HG02973 (cell line): Measurements from ENCODE around the gene ARAP2.
"Not testable (repeated sequence)": the region's sequence is repeated elsewhere in the genome, so short reads cannot be mapped to it uniquely, and the experiment has no call there.

Experiments used
- ATAC-seq: cut with Tn5 transposase; IDR thresholded peaks from one replicate; pipeline ENCODE4 v1.9.1; 2021; ENCODE audit warnings: moderate library complexity; ENCODE audit not compliant: unreplicated experiment

Gene ARAP2

DNA sequence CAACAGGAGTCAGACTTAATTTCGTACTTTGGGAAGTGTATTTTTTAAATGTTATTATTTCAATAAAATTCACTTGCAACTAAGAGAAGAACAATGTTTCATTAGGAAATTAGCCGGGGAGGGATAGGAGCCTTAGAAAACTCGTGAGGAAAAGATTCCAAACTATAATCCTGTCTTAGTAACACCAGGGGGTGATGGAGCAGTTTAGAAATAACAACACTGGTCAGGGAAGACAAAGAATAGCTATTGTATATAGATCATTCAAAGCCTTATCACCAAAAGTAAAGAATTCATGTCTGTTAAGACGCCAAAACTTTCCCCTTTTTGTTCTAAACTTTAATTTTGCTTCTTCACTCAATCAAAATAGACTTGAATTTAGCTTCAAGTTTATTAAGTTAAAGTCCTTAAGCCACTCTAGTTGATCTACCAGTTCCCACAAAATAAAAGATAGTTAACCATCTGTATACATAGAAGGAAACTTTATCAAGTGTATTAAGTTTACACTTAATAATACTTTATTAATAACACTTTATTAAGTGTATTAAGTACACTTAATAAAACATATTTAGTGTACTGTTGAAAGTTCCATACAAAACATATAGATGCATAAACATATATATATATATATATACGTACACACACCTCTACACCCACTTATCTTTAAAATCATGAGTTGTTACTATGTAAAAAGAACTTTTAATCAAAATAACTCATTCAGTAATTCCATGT, 60.5 kb downstream of the ARAP2 start:
- no peak for ATAC-seq

- ATAC-seq: no peak
Measured at GRCh38 chr4:36183232-36183631, 61.1 kb downstream of the ARAP2 start.

DNA sequence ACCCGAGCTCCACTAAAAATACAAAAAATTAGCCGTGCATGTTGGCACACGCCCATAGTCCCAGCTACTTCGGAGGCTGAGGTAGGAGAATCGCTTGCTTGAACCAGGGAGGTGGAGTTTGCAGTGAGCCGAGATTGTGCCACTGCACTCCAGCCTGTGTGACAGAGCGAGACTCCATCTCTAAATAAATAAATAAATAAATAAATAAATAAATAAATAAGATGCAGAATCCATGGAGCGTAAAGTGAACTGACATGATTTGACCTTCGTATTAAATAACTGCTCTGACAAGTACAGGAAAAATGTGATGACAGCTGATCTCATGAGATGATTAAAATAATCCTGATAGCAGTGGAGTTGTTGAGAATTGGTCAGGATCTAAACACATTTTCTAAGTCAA, 62.0 kb downstream of the ARAP2 start:
- ATAC-seq: not testable (repeated sequence)

- no peak for ATAC-seq
Measured at GRCh38 chr4:36180206-36180605, 64.1 kb downstream of the ARAP2 start.

DNA sequence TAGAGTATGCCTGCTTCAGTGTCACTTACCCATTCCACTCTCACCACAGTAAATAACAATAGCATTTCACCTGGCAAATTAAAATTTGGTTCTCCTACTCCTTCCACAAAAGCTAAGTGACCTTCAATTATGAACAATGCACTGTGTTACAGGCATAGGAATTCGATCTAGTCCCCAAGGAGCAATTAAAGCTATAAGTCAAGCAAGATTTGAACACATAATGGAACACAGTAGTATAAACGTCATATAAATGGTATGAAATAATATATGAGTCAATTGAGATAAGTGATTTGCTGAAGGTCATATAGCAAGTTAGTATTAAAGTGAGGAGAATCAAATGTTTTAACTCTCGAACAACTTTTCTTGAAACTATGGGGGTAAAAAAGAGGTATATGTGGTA, 65.8 kb downstream of the ARAP2 start:
- no peak for ATAC-seq

- no peak for ATAC-seq
Measured at GRCh38 chr4:36177946-36178345, 66.4 kb downstream of the ARAP2 start.

DNA sequence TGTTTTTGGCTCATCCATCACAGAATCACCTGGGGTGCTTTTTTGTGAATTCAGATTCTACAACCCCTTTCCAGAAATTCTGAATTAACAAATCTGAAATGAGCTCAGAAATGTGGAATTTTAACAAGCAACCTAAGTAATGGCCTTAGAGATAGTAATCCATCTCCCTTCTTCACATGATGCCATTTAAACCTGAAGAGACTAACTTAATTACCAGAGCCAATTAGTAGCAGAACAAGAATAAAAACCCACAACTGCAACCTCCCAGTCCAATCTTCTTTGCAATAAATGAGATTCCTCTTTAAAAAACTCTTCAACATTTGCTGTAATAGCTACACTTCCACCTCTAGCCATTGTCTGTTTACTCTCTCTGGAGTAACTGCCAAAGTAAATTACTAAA, 69.7 kb downstream of the ARAP2 start:
- ATAC-seq: no peak

DNA sequence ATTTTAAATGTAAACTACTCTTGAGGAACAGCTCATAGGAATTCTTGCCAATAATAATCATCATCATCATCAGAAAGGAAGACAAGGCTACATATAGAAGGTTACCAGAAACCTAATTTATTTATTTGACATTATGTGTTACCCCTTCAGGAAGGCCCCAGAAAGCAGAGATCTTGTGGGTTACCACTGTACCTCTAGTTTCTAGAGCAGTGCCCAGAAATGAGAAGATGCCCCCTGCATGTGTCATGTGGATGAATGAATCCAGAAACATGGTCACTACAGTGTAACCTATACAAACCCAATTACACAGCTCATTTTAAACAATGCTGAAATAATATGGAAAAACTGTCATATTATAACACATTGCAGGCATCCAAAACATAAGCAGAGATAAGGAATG, 70.4 kb downstream of the ARAP2 start:
- no peak for ATAC-seq

DNA sequence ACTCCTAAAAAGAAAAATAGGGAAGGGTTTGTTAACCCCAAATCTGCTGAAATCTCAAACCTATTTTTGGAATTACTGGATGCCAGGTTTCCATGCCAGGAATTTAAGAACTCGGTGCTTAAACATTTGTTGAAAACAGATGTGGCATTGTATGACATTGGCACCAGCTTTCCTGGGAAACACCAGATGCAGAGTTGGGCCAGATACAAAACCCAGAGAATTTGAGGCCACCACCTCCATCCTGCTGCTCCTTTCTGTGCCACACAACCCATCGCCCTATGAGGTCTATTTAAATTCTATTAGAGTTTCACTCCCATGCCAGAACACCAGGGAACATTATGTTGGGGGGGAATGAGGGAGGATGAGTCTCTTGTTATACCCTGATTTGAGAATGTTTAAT, 71.7 kb downstream of the ARAP2 start:
- no peak for ATAC-seq

GRCh38 chr4:36168127-36168878, 76.0 kb downstream of the ARAP2 start:
- no peak for ATAC-seq

DNA sequence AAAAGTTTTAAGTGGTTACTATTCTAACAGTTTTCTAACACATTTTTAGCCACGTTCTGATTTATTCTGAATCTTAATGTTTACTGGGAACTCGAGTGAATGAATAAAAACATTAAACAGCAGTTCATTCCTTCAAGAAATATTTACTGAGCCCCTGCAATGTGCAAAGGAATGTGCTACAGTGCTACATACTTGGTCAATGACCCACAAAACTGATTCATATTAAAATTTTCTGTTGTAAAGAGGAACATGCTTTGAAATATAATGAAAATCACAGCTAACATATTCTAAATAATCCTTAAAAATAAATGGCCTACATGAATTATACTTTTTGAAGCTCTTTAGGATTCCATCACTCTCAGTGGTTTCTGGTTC, 78.7 kb downstream of the ARAP2 start:
- no peak for ATAC-seq

GRCh38 chr4:36164900-36165630, 79.2 kb downstream of the ARAP2 start:
- ATAC-seq: no peak

DNA sequence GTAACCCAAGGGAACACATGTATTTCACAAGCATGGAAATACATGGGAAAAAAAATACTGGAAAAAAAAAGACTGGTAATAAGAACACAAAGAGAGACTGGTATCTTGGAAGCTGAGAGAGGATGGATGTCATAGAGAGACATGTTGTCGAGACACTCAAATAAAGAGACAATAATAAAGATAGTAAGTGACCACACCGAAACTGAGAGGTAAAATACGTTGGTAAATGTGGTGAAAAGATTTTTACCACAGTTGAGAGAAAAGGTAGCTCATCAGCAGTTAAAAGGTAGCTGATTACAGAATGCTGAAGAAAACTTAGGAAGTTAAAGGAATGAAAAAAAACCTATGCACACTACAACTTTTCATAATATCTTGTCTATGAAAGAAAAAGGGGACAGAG, 81.1 kb downstream of the ARAP2 start:
- no peak for ATAC-seq

GRCh38 chr4:36159208-36159607, 85.1 kb downstream of the ARAP2 start:
- no peak for ATAC-seq

- ATAC-seq: no peak
Measured at GRCh38 chr4:36152735-36153134, 91.6 kb downstream of the ARAP2 start.

GRCh38 chr4:36142504-36142903, 101.8 kb downstream of the ARAP2 start:
- ATAC-seq: no peak

- ATAC-seq: no peak
Measured at GRCh38 chr4:36141186-36141585, 103.1 kb downstream of the ARAP2 start.

DNA sequence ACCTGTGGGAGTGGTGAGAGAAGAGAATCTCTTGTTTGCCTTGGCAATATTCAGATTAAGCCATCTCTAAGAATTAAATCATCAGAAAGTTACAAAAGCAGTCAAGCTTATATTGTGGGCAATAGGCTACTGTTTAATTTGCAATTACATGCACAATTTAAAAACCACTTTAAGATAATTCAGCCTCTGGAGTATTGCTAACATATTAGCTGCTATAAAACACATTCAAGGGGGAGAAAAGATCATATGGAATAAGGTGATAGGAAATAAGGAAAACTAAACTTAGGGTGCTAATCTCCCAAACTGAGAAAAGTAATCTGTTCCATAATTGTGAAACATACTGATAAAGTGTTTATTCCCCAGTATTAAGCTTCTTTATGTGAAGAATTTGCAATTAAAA, 103.9 kb downstream of the ARAP2 start:
- ATAC-seq: no peak

DNA sequence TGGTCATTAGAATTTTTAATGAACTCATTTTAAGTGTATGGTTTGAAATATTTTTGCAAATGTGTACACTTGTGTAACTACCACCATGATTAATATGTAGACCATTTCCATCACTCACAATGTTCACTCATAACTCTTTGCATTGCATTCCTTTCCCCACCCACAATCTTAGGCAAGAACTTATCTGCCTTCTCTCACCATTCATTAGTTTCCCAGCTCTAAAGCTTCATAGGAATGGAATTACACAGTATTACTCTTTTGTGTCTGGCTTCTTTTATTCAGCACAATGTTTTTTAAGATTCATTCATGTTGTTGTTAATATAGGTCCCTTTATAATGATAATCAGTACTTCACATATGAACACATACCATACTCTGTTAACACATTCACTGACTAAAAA, 106.1 kb downstream of the ARAP2 start:
- no peak for ATAC-seq

DNA sequence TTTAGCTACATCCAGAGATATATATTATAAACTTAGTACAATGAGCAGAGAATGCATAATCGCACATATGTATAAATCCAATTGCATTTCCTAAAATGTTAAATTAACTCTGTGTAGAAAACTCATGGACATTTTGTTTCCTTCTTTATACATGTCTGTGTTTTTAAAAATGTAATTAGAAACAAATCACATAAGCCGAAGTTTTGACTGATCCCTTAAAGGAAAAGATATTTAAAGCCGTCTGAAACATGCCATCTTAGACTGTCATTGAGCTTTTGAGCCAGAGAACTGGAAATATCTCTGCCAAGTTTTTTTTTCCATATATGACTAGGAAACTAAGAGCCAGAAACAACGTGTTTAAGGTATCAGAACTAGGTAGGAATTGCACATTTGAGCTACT, 107.0 kb downstream of the ARAP2 start:
- ATAC-seq: no peak

DNA sequence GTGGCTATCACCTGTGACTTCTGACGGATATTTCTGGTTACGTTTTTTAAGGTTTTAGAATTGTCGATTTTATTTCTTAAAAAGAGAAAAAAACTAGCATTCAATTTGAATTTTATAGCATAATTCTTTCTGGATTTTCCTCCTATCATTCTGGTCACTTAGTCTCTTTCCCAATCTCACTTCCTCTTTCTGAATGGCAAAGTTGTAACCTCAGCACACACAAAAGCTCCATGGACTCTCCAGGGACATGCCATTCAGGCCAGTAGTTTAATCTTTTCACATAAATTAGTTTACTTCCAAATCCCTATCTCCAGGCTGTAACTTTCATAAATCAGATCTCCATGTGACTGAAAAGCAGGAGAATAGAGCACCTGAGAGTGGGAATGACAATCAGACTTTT, 110.7 kb downstream of the ARAP2 start:
- no peak for ATAC-seq

- ATAC-seq: no peak
Measured at GRCh38 chr4:36133086-36133485, 111.2 kb downstream of the ARAP2 start.
